ENCODE measurements around the gene R3HCC1L. TPM values are rescaled to one million over a fixed set of nuclear protein-coding genes. Genes with fewer than 3 reads are reported as not detected.

R3HCC1L gene
- total RNA-seq, 1 experiment from 2014 or later = 11.8 TPM

GRCh38 chr10:98294270-98294627 is 159.8 kb downstream of the R3HCC1L start:
- CTCF ChIA-PET = no interaction called here
- H3K27ac Mint-ChIP-seq (ENCODE audit: unreplicated experiment) = no peak overlapping the region
- H3K27me3 Mint-ChIP-seq (ENCODE audit: unreplicated experiment) = peaks cover 10% of the 10 kb centered on the region
- BruUV-seq (replicated peaks) = no TSS peak
- H3K9me3 Mint-ChIP-seq (ENCODE audit: low read depth, unreplicated experiment) = no peaks in the 10 kb centered on the region
- no peak overlapping the region for H3K4me3 Mint-ChIP-seq (ENCODE audit: low read depth, unreplicated experiment)
- intact Hi-C loops (cut with micrococcal nuclease; ENCODE audit: unreplicated experiment) = no loop called here
- TF ChIP-seq, protein P1, sequence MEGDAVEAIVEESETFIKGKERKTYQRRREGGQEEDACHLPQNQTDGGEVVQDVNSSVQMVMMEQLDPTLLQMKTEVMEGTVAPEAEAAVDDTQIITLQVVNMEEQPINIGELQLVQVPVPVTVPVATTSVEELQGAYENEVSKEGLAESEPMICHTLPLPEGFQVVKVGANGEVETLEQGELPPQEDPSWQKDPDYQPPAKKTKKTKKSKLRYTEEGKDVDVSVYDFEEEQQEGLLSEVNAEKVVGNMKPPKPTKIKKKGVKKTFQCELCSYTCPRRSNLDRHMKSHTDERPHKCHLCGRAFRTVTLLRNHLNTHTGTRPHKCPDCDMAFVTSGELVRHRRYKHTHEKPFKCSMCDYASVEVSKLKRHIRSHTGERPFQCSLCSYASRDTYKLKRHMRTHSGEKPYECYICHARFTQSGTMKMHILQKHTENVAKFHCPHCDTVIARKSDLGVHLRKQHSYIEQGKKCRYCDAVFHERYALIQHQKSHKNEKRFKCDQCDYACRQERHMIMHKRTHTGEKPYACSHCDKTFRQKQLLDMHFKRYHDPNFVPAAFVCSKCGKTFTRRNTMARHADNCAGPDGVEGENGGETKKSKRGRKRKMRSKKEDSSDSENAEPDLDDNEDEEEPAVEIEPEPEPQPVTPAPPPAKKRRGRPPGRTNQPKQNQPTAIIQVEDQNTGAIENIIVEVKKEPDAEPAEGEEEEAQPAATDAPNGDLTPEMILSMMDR (IDR thresholded peaks at IDR 0.05; ENCODE audit: unreplicated experiment) = no peak
- no peaks in the 10 kb centered on the region for H3K36me3 Mint-ChIP-seq (ENCODE audit: insufficient read depth, unreplicated experiment)
- no peak for DNase-seq
- peaks cover 16% of the 10 kb centered on the region for H3K4me1 Mint-ChIP-seq (ENCODE audit: low read depth, unreplicated experiment)

Other genes starting within 250 kb of the R3HCC1L start
- gene CRTAC1, start 104.0 kb upstream of the R3HCC1L start, total RNA-seq (2022) = not detected in 2 replicates
- gene LOXL4, start 133.5 kb downstream of the R3HCC1L start, total RNA-seq (2022) = 2.2 and 2.6 TPM in 2 replicates

All from Calu3 (cell line).